ENCODE data around the gene RNF149. TPM values are rescaled to one million over a fixed set of nuclear protein-coding genes. Genes with fewer than 3 reads are reported as not detected.

Gene RNF149
- total and polyA plus RNA-seq, 9 of the 15 experiments (the other 6 are each of a cell fraction or from before 2014, with no cell fraction given): 9.0 to 31.5 (median 22.8) TPM

DNA sequence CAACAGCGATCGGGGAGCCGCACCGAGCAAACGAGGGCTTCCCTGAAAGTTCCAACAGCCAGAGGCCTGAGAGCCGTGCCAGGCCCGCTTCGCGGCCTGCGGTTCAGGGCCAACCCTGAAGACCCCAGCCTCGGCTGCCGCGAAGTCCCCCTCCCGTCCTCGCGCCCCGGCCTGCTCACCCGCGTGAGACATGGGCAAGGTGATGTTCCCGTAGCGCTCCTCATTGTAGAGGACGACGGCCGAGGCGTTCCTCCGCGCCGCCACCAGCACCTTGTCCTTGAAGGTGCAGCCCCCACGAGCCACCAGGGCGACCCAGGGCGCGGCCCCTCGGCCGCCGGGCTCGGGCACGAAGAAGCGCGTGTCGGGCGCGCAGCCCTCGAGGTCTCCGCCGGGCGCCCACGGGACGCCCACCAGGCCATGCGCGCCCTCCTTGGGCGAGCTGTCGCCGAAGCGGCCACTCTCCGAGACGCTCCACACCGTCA, 510 bp downstream of the RNF149 start (continued):
- TF ChIP-seq FOXJ2 (tag; IDR thresholded peaks at IDR 0.05): no peak
- no peak for TF ChIP-seq CHD2 (IDR thresholded peaks at IDR 0.05; ENCODE audit: low read depth, low read length)
- TF ChIP-seq, protein P1, sequence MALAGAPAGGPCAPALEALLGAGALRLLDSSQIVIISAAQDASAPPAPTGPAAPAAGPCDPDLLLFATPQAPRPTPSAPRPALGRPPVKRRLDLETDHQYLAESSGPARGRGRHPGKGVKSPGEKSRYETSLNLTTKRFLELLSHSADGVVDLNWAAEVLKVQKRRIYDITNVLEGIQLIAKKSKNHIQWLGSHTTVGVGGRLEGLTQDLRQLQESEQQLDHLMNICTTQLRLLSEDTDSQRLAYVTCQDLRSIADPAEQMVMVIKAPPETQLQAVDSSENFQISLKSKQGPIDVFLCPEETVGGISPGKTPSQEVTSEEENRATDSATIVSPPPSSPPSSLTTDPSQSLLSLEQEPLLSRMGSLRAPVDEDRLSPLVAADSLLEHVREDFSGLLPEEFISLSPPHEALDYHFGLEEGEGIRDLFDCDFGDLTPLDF (CRISPR knock-in tag; IDR thresholded peaks at IDR 0.05): no peak
- TF ChIP-seq KLF1 (tag; IDR thresholded peaks at IDR 0.05): 0 out of 2 replicates have a peak, but pooled peaks have one; percentile 26
- TF ChIP-seq, protein P2, sequence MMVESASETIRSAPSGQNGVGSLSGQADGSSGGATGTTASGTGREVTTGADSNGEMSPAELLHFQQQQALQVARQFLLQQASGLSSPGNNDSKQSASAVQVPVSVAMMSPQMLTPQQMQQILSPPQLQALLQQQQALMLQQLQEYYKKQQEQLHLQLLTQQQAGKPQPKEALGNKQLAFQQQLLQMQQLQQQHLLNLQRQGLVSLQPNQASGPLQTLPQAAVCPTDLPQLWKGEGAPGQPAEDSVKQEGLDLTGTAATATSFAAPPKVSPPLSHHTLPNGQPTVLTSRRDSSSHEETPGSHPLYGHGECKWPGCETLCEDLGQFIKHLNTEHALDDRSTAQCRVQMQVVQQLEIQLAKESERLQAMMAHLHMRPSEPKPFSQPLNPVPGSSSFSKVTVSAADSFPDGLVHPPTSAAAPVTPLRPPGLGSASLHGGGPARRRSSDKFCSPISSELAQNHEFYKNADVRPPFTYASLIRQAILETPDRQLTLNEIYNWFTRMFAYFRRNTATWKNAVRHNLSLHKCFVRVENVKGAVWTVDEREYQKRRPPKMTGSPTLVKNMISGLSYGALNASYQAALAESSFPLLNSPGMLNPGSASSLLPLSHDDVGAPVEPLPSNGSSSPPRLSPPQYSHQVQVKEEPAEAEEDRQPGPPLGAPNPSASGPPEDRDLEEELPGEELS (CRISPR knock-in tag; IDR thresholded peaks at IDR 0.05; ENCODE audit: borderline replicate concordance): no peak
- peak; percentile 78; the same call in 1 of the 2 replicates for TF ChIP-seq ZNF589 (CRISPR knock-in tag; IDR thresholded peaks at IDR 0.05; ENCODE audit: low read depth)
- TF ChIP-seq, protein P3, sequence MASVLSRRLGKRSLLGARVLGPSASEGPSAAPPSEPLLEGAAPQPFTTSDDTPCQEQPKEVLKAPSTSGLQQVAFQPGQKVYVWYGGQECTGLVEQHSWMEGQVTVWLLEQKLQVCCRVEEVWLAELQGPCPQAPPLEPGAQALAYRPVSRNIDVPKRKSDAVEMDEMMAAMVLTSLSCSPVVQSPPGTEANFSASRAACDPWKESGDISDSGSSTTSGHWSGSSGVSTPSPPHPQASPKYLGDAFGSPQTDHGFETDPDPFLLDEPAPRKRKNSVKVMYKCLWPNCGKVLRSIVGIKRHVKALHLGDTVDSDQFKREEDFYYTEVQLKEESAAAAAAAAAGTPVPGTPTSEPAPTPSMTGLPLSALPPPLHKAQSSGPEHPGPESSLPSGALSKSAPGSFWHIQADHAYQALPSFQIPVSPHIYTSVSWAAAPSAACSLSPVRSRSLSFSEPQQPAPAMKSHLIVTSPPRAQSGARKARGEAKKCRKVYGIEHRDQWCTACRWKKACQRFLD (CRISPR knock-in tag; IDR thresholded peaks at IDR 0.05): no peak
- TF ChIP-seq, protein P4, sequence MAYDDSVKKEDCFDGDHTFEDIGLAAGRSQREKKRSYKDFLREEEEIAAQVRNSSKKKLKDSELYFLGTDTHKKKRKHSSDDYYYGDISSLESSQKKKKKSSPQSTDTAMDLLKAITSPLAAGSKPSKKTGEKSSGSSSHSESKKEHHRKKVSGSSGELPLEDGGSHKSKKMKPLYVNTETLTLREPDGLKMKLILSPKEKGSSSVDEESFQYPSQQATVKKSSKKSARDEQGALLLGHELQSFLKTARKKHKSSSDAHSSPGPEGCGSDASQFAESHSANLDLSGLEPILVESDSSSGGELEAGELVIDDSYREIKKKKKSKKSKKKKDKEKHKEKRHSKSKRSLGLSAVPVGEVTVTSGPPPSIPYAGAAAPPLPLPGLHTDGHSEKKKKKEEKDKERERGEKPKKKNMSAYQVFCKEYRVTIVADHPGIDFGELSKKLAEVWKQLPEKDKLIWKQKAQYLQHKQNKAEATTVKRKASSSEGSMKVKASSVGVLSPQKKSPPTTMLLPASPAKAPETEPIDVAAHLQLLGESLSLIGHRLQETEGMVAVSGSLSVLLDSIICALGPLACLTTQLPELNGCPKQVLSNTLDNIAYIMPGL (CRISPR knock-in tag; IDR thresholded peaks at IDR 0.05): 0 out of 2 replicates have a peak, but pooled peaks have one; percentile 27
- TF ChIP-seq CEBPG (CRISPR knock-in tag; IDR thresholded peaks at IDR 0.05): no peak
- TF ChIP-seq CEBPG (tag; conservative IDR thresholded peaks at IDR 0.05 in 1 of 2, IDR thresholded peaks at IDR 0.05 in 1 of 2): no peak
- peak; percentile 77 to 92 for TF ChIP-seq E2F6 (IDR thresholded peaks at IDR 0.05; ENCODE audit: borderline replicate concordance in 1 of 2, extremely low read depth in 1 of 2, insufficient read depth in 1 of 2, insufficient read length in 1 of 2, low read depth in 1 of 2, low read length in 1 of 2, poor library complexity in 1 of 2, severe bottlenecking in 1 of 2)
- TF ChIP-seq PCBP1 (IDR thresholded peaks at IDR 0.05; ENCODE audit: low read depth, low read length, poor library complexity, severe bottlenecking): peak; percentile 73
- TF ChIP-seq KAT8 (IDR thresholded peaks at IDR 0.05; ENCODE audit: low read depth): no peak
- peak; percentile 52; the same call in 1 of the 2 replicates for TF ChIP-seq SMAD4 (CRISPR knock-in tag; conservative IDR thresholded peaks at IDR 0.05)
- TF ChIP-seq HMGN3 (IDR thresholded peaks at IDR 0.05; ENCODE audit: borderline replicate concordance, extremely low read depth, insufficient read length, low read depth, low read length): peak; percentile 12
- peak; percentile 98 for TF ChIP-seq ZNF282 (CRISPR knock-in tag; IDR thresholded peaks at IDR 0.05)
- no peak for TF ChIP-seq ZNF436 (CRISPR knock-in tag; IDR thresholded peaks at IDR 0.05)
- TF ChIP-seq TGIF2 (CRISPR knock-in tag; IDR thresholded peaks at IDR 0.05): peak; percentile 88; the same call in 1 of the 2 replicates
- no peak for TF ChIP-seq KDM4B (IDR thresholded peaks at IDR 0.05; ENCODE audit: borderline replicate concordance in 2 of 2, low read depth in 1 of 2)
